HG02571 (cell line): Measurements from ENCODE around the gene ZNF41.

Experiments
- ATAC-seq: cut with Tn5 transposase; IDR thresholded peaks from one replicate; pipeline ENCODE4 v1.9.1; 2021; ENCODE audit warnings: mild to moderate bottlenecking, moderate library complexity; ENCODE audit not compliant: unreplicated experiment

The ZNF41 gene

GRCh38 chrX:47413179-47413594 is 69.8 kb downstream of the ZNF41 start:
- ATAC-seq = no peak
